Lower leg skin (tissue), 4 donors: ENCODE measurements around the gene DDC. TPM values are rescaled to one million over a fixed set of nuclear protein-coding genes. Genes with fewer than 3 reads are reported as not detected.
A peak's percentile ranks its signal among the peaks of the same experiment; 100 is the strongest.

Source experiments
- DNase-seq, 2 donors: peaks; one replicate each; pipeline ENCODE4 v3.0.0-alpha.2; 2019; ENCODE audit warnings: low spot score in 2 of 2
- H3K4me3 ChIP-seq: fragments of 200-600 bp; sonication (generic); 2 replicates; pipeline ENCODE4 v1.5.1; 2017; ENCODE audit warnings: mild to moderate bottlenecking, low read depth; ENCODE audit not compliant: poor library complexity, severe bottlenecking
- CTCF ChIP-seq, 3 donors: fragments of 450-650 bp; IDR thresholded peaks; one replicate each; pipeline ENCODE4 v1.5.1; 2016; ENCODE audit warnings: antibody characterized with exemption in 3 of 3, mild to moderate bottlenecking in 3 of 3, moderate library complexity in 2 of 3
- POLR2A ChIP-seq, 2 donors: fragments of 450-650 bp; IDR thresholded peaks; one replicate each; pipeline ENCODE4 v1.6.1; 2016 to 2017; ENCODE audit warnings: antibody characterized with exemption in 2 of 2, mild to moderate bottlenecking in 1 of 2, moderate library complexity in 1 of 2
- WGBS, 2 donors: methylation state at CpG; one replicate each; pipeline ENCODE4 v1.1.5; 2018; 5-methylcytosine and 5-hydroxymethylcytosine counted together
- intact Hi-C: fragments of 100-400 bp; cut with DNase I; formaldehyde crosslinking; loops from one replicate; pipeline ENCODE4 v1.15.0; 2023; ENCODE audit warnings: low total_unique reads
- total RNA-seq, 4 donors: library from RNA; depleted of rRNA; stranded (reverse); fragments of >200 nt; gene quantifications; one replicate each; pipeline ENCODE4 v1.1.0, GENCODE V29; 2016

Gene DDC
- total RNA-seq, 4 donors from 2014 or later: 1.2 TPM; not detected in 3

GRCh38 chr7:50470250-50471163, 94.7 kb downstream of the DDC start:
- H3K4me3 ChIP-seq: no peak overlapping the region
- TF ChIP-seq POLR2A (IDR thresholded peaks at IDR 0.05): no peak
- TF ChIP-seq CTCF (IDR thresholded peaks at IDR 0.05): no peak
- intact Hi-C loops: no loop called here
- WGBS, 2 donors: 94% methylated on average over 16 to 17 of the region's 17 CpGs
- DNase-seq: no peak

DNA sequence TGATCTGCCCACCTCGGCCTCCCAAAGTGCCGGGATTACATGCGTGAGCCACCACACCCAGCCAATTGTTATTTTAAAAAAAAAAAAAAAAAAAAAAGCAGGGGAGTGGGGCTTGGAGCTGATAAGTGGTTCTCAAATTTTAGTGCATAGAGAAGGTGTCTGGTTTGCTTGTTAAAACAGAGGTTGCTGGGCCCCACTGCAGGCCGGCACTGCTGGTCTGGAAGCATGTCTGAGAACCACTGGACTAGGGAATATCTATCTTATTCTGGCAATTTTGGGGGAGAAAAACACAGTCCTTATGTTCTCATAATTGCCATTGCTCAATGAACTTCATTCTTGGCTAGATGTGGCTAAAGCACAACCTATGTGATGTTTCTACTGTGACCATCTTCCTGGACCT, 96.0 kb downstream of the DDC start:
- intact Hi-C loops: no loop called here
- H3K4me3 ChIP-seq: no peak overlapping the region
- no peak for DNase-seq
- TF ChIP-seq POLR2A (IDR thresholded peaks at IDR 0.05) (no peak), CTCF (IDR thresholded peaks at IDR 0.05) (no peak)
- WGBS, 2 donors: 88 to 94% methylated on average over 4 of the region's 4 CpGs

- 8 to 10% methylated on average over 26 to 30 of the region's 30 CpGs for WGBS, 2 donors
- no peak overlapping the region for H3K4me3 ChIP-seq
- DNase-seq: peak; percentile 72 to 96
- peak in 1 of 3 donors; percentile 87 for TF ChIP-seq CTCF (IDR thresholded peaks at IDR 0.05)
- TF ChIP-seq POLR2A (IDR thresholded peaks at IDR 0.05): no peak
- intact Hi-C loops: no loop called here
Measured at GRCh38 chr7:50467817-50468610, 97.2 kb downstream of the DDC start.

- TF ChIP-seq CTCF (IDR thresholded peaks at IDR 0.05): no peak
- no peak for TF ChIP-seq POLR2A (IDR thresholded peaks at IDR 0.05)
- no peak for DNase-seq
- no peak overlapping the region for H3K4me3 ChIP-seq
- intact Hi-C loops: no loop called here
- 95 to 98% methylated on average over 11 of the region's 11 CpGs for WGBS, 2 donors
Measured at GRCh38 chr7:50466815-50467585, 98.2 kb downstream of the DDC start.

DNA sequence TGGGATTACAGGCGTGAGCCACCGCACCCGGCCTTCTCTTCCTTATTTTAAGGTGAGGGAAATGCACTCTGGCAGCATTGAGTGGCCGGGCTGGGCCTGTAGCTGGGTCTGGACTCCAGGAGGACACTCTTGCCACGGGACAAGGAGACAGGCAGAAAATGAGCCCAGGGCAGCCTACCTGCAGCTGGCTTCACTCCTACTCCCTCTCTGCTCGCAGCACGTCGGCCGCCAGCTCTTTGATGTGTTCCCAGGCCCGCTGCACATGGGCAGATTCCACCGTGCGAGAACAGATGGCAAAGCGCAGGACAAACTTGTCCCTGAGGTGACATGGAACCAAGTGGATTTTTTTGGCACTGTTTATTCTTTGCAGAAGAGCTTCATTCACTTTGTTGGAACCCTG, 102.2 kb downstream of the DDC start:
- H3K4me3 ChIP-seq: no peak overlapping the region
- intact Hi-C loops: no loop called here
- TF ChIP-seq POLR2A (IDR thresholded peaks at IDR 0.05) (no peak), CTCF (IDR thresholded peaks at IDR 0.05) (no peak)
- DNase-seq: no peak
- WGBS, 2 donors: 88 to 94% methylated on average over 13 of the region's 13 CpGs
